ENCODE measurements around the gene CCDC171.
"Not testable (repeated sequence)": the region's sequence is repeated elsewhere in the genome, so short reads cannot be mapped to it uniquely, and the experiment has no call there.

Gene CCDC171

DNA sequence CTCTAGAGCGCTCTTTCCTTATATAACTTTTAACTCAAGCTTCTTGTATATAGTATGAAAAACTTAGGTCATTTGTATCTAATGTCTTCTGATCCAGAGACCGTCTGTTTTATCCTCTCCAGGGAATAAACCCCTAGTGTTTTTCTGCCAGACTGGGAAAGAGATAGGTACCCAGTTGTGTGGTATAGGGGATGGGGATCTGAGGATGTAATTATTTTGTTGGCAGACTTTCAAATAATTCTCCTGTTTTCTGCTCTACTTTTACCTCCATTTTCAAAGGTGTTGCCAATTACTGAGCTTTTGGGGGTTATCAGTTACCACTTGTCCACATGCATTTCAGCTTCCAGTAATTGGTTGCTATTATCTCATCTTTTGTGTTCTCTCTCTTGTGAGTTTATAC is 17.9 kb downstream of the CCDC171 start:
- no peak for DNase-seq

DNA sequence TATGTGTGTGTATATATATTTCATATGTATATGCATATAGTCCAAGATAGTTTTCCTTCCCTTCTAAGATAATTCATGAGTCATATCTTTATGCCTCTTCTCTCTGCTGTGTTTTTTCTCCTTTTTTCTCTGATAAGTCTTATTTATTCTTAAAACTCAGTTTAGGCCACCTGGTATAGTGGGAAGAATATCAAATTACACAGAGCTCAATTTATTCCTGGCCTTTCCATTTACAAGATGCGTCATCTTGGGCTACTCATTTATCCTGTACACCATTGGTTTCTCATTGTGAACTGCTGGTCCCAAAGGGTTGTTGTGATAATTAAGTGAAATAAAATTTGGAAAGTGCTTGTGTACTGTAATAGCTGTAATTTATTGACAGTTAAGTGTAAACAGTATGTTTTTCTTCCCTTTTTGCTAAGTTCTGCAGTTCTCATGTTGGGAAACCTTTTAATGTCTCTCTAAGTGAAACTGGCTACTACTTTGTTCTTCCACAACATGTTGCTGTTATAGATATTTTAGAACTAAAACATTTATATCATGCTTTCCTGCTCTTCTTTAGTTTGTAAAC is 19.4 kb downstream of the CCDC171 start:
- no peak for DNase-seq

DNA sequence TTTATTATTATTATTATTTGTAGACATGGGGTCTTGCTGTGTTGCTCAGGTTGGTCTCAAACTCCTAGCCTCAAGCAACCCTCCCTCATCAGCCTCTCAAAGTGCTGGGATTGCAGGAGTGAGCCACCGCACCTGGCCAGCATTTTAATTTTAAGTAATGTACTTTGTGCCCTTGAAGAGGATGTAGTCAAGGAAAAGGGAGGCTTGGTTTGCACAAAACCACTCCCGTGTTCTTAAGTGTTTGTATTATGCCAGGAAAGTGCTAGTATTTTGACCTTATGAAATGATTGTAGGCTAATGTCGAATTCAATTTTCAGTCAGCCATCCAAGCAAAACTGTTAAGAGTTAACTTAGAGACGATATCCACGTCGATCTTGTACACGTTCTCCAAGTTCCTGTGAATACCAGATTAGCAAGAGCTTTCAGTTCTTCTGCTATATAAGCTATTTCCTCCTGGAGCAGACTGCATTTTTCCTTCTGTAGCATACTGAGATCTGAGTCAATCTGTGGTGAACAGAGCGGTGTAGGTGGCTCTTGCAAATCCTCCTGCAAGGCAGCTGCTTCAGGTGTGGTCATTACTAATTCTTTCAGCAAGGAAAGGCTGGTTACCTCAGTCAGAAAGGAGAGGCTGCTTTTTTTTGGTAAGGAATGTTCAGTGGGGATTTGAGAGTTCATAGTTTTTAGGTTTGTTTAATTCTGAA is 23.7 kb downstream of the CCDC171 start:
- DNase-seq, result no peak

DNA sequence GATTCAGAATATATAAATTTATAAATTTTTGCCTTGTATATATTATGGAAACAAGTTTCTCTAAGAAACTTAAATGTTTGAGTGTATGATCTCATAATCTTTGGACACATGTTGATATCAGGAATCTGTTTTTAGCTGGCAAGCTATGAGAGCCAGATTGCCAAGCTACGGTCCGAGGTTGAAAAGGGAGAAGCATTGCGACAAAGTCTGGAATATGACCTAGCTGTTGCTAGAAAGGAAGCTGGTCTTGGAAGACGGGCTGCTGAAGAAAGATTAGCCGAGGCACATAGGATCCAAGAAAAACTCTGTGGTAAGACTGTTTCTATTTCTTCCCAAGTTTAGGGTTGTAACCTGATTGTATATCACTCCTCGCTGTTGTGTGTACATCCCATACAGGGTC is 25.9 kb downstream of the CCDC171 start:
- no peak for DNase-seq

DNA sequence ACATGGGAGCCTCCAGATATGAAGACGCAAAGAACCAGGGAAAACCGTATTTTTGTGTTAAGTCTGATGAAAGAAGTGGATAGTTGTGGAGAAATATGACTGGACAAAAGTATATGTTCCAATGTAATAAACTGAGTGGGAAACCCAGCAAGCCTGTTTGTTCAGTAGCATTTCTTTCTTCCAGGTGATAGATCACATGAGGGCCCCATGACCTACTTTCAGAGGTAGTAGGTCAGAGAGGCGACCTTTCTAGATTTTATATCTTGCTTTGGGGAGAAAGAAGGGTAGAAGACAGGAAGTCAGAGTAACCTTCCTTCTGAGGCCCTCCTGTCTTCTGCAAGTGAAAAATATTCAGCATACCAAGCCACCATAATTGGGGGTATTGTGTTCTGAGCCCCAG is 31.5 kb downstream of the CCDC171 start:
- DNase-seq, result no peak

DNA sequence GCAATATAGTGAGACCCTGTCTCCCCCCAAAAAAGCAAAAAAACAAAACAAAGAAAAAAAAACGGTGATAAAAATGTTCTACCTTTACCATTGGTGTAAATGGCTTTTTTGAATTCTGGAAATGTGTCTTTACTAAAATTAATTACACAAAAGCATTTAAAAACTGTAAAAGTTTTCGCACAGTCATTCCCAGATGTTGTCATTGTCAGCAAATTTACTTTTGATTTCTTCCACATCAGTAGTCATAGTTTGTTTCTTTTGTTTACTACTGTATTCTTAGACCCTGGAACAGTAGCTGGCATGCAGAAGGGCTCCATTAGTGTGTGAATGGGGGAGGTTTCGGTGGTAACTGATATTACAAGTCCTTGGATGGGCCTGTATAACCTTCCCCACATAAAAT is 39.5 kb downstream of the CCDC171 start:
- DNase-seq, result no peak

DNA sequence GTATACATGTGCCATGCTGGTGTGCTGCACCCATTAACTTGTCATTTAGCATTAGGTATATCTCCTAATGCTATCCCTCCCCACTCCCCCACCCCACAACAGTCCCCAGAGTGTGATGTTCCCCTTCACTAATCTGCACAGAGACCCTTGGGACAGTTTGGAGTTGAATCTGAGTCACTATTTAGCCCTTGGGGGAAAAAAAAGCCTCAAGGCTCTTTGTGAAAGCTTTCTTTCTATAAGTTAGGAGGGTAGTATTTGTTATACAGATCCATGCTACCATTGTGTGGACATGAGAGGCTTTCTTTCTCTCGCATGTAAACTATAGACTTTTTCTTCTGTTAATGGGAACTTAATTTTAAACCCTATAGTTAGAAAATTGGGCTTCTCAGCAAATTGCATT is 40.1 kb downstream of the CCDC171 start:
- not testable (repeated sequence) for DNase-seq

DNA sequence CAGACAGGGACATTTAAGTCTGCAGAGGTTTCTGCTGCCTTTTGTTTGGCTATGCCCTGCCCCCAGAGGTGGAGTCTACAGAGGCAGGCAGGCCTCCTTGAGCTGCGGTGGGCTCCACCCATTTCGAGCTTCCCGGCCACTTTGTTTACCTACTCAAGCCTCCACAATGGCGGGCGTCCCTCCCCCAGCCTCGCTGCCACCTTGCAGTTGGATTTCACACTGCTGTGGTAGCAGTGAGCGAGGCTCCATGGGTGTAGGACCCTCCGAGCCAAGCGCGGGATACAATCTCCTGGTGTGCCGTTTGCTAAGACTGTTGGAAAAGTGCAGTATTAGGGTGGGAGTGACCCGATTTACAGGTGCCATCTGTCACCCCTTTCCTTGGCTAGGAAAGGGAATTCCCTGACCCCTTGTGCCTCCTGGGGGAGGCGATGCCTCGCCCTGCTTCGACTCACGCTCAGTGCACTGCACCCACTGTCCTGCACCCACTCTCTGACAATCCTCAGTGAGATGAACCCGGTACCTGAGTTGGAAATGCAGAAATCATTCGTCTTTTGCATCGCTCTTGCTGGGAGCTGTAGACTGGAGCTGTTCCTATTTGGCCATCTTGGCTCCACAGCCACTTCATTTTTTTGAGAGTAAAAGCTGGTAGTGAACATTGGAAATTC is 48.0 kb downstream of the CCDC171 start:
- DNase-seq, result not testable (repeated sequence)

DNA sequence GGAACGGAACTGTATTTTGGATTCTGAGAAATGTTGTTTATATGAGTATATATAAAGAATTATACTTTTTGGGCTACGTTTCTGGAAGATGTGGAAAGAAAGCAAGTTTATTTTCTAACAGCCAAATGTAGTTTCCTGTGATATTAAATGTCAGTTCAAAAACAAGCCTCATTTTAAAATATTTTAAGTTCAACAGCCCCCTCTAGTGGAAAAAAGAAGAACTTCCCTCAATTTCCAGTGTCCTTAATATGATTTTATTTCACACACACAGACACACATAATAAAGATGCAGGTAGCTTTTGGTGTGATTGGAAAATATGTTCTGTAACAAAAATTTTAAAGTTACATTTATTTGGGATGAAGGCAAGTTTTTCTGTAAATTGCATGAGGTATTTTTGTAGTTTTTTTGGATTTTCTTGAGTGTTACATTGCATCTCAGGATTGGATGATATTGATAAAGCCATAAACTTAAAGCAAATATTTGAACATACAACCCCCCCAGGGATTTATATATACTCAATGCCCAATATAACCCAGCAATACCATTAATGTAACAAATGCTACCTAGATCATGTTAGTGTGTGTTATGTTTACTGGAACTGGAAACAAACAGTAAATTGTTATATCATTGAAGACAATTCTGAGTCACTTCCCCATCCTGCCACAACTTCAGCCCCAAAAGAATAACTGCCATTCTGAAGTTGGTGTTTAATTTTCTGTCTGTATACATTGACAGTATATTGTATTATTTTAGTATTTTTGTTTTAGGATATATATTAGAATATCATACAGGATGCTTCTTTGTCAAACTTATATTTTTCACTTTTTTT is 54.0 kb downstream of the CCDC171 start:
- DNase-seq, result peak; percentile 8

DNA sequence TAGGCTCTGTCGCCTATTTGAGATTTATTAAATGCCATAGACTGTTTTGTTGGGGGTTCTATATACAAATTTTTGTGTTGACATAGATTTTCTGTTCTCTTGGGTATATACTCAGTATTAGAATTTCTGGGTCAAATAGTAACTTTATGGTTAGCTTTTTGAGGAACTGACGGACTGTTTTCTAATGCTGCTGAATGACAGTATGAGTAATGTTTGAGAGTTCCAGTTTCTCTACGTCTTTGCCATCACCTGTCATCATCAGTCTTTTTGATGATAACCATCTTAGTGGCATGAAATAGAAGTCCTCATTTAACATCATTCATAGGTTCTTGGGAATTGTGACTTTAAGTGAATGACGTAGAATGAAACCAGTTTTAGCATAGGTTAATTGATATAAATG is 60.1 kb downstream of the CCDC171 start:
- no peak for DNase-seq

DNA sequence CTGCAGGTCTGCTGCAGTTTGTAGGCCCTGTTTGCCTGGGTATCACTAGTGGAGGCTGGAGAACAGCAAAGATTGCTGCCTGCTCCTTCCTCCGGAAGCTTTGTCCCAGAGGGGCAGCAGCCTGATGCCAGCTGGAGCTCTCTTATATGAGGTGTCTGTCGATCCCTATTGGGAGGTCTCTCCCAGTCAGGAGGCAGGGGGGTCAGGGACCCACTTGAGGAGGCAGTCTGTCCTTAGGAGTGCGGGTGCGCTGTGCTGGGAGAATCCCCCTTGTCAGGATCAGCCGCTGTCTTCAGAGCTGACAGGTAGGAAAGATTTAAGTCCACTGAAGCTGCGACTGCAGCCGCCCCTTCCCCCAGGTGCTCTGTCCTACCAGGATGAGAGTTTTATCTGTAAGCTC is 64.9 kb downstream of the CCDC171 start:
- DNase-seq, result no peak

DNA sequence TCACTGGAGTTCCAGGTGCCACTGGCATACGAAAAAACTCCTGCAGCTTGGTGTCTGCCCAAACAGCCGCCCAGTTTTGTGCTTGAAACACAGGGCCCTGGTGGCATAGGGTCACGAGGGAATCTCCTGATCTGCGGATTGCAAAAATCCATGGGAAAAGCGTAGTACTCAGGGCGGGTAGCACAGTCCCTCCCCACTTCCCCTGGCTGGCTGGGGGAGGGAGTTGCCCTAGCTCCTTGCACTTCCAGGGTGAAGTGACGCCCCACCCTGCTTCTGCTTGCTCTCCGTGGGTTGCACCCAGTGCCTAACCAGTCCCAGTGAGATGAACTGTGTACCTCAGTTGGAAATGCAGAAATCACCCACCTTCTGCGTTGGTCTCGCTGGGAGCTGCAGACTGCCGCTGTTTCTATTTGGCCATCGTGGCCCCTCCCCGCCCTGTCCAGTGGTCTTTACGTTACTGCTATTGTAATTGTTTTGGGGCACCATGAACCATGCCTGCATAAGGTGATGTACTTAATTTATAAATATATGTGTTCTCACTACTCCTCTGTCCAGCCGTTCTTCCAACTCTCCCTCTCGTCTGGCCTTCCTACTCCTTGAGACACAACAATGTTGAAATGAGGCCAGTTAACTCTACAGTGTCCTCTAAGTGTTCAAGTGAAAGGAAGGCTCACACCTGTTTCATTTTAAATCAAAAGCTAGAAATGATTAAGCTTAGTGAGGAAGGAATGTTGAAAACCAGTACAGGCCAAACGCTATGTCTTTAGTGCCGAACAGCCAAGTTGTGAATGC is 65.9 kb downstream of the CCDC171 start:
- no peak for DNase-seq

DNA sequence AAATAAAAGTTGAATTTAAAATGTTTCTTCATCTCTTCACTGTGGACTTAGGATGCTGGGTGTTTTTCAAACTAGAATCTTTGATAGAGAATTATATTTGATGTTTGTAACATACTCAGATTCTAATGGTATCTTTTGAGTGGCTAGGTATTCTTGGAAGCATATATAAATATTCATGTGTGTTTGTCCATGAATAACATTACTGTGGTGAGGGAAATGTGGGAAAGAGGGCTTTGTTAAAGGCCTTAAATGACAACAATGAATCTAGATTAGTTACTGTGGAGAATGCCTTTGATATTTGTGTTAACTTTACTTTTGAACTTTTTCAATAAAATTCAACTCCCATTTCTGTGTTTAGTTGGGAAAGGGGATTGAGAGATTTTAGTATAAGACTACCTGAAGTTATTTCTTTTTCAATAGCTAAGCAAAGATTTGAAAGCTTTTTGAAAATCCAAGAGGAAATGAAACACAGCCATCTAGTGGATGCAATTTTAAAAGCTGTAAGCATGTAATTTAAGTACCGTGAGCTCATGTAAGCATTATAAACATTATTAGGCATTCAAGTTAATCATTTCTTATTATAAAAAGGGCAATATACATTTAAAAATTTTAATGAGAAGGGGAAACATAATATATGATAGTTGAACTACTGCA is 69.6 kb downstream of the CCDC171 start:
- no peak for DNase-seq

DNA sequence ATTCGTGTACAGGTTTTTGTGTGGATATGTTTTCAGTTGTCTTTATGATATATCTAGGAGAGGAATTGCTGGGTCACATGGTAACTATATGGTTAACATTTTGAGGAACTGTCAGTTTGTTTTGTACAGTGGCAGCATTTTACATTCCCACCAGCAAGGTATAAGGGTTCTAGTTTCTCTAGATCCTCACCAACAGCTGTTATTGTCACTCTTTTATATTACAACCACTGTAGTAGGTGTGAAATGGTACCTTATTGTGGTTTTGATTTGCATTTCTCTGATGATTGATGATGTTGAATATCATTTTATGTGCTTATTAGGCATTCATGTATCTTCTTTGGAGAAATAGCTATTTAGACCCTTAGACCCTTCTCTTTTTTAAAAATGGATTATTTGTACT is 82.9 kb downstream of the CCDC171 start:
- DNase-seq, result no peak

DNA sequence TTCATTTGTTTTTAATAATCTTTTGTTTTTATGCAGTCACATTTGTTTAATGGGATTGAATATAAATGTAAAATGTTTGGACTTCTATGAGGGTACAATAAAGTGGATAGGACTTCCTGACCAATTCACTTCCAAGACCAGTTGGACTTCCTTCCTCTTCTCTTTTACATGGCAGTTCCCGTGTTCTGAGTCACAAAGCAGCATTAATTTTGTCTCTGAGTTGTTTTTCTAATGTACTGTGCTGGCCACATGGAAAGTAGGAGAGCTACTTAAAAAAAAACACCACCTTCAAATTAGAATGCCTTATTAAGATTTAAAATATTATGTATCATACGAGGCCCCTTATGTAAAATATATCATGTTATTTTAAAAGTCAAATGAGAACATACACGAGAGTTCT is 87.3 kb downstream of the CCDC171 start:
- no peak for DNase-seq

DNA sequence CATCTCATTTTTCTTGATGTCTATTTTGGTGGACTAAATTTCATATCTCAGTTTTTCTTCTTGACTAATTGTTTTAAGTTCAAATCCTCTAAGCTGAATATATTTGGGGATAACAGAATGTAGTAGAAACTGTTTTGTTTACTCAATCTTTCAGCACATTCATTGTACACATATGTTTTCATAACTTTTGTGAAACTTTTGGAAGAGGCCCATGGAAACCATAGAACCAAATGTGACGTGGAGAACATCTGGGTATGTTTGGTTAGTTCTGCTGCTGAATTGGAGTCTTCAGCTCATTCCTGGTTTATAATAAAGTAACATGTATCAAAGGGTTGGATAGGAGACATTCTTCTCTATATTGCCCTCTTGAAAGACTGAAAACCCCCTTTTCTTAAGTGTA is 88.4 kb downstream of the CCDC171 start:
- no peak for DNase-seq

DNA sequence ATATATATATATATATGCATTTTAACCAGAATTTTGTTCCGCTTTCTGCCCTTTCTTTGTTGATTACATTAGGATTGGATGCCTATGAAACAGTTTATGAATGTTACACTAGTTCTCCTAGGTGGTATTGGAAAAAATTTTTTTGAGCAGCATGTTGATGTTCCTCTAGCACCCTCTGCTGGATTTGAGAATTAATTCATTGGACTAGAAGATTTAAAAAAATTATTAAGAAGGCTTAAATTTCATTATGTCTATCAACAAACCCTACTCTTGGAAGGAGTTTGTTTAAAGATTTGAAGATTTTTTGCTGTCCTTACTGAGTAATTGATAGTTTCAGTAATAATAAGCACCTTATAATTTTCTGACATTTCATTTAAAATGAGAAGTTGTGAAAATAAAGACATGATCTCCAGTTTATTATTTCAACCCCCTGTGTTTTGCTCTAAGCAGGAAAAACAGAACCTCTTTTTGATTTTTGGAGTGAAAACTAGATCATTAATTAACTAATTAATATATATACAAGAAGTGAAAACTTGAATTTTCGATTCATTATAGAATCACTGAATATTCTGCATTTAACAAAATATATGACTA is 89.6 kb downstream of the CCDC171 start:
- DNase-seq, result no peak

DNA sequence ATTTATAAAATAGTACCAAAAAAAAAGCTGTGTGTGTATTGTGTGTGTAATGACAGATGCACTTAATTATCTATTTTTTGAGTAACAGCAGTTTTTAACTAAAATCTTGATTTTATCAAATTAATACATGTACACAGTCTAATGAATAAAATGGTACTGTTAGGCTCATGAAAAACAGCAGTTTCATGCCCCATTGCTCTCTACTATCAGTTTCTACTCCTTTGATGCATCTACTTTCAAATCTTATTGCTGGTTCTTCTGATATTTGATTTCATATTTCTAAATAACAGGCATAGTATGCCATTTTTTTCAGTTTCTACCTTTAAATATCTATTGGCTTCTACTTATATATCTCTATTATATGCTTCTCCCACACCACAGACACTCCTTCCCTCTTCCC is 117.4 kb downstream of the CCDC171 start:
- DNase-seq, result no peak

DNA sequence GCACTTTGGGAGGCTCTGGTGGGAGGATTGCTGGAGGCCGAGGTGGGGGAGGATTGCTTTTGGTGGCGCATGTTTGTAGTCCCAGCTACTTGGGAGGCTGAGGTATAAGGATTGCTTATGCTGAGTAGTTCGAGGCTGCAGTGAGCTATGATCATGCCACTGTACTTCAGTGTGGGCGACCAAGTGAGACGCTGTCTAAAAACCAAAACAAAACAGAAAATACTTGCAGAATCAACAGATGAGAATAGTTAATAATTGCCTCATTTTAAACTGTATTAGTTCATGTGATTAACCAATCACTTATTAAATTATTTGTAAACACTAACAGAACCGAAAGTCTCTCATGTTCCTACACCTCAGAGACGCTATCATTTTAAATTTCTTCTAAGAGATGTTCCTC is 118.1 kb downstream of the CCDC171 start:
- no peak for DNase-seq

DNA sequence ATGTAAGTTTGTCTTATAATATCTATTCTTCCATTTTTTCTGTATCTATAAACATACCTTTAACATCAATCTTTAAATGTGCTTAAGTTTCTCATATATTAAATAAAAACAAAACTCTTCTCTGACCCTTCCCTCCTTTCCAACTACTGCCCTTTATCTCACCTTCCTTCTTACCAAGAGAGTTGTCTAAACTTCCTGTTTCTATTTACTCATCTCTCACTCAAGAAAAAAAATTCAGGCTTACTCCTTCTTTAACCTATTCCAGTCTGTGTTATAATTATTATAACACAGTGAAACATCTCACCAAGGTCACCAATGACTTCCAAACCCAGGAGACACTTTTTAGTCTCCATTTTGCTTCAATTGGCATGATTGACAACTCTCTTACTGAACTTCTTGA is 140.9 kb downstream of the CCDC171 start:
- DNase-seq, result no peak

DNA sequence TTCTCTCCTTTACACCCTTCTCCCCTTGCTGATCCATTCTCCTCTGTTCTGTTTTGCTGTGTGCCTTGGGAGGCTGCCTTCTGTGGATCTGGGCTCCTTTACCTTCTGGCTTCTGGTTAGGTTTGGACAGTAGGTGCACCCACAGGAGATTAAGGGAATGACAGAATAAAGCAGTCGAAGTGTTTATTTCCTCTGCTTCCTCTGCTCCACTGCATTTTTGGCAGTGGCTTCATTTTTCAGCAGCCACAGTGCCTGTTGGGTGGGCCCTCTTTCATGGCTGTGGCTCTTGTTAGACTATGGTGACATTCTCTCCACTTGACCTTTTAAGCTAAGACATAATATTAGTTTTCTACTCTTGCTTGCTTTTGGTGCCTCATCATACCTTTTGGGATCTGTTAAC is 144.1 kb downstream of the CCDC171 start:
- no peak for DNase-seq

DNA sequence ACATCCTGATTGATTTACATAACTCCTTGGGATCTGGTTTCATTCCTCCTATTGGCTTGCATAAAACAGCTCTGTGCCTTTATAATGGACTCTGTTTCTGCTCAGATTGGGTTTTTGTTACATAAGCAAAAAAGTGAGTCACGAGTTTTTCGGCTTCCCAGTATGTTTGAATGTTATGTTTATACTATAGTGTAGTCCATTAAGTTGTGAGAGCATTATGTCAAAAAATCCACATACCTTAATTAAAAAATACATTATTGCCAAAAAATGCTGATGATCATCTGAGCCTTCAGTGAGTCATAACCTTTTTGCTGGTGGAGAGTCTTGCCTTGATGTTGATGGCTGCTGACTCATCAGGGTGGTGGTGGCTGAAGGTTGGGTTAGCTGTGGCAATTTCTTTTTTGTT is 144.6 kb downstream of the CCDC171 start:
- no peak for DNase-seq

Data from CD4-positive, alpha-beta T cell treated with Interleukin-17A for 4 hours (primary cell).